NCI-H2196 (cell line): ENCODE data around the gene LMAN2.

Experiments used
- DNase-seq: peaks from one replicate; lab custom pipeline; 2025; ENCODE audit not compliant: unreplicated experiment; lab: John Stamatoyannopoulos, UW

Gene LMAN2

GRCh38 chr5:177290816-177291596, 60.5 kb downstream of the LMAN2 start:
- DNase-seq = no peak

- no peak for DNase-seq
Measured at GRCh38 chr5:177288191-177288590, 63.3 kb downstream of the LMAN2 start.
